ENCODE data around the gene CRK.

CRK gene

GRCh38 chr17:1402262-1402586 lies 53.8 kb downstream of the CRK start:
- H3K4me2 ChIP-seq (ENCODE audit: low read depth, low read length, poor library complexity, severe bottlenecking), result no peak overlapping the region
- peaks cover 17% of the 10 kb centered on the region for H3K4me1 ChIP-seq (ENCODE audit: insufficient read depth, low read length, poor library complexity, severe bottlenecking)
- H4K20me1 ChIP-seq (ENCODE audit: insufficient read depth, low read length, poor library complexity, severe bottlenecking), result peaks cover 21% of the 10 kb centered on the region
- TF ChIP-seq CTCF (conservative IDR thresholded peaks at IDR 0.05; ENCODE audit: low read length) (no peak), EZH2phosphoT487 (IDR thresholded peaks at IDR 0.05; ENCODE audit: borderline replicate concordance) (no peak)
- no peak overlapping the region for H3K4me3 ChIP-seq (ENCODE audit: low read length, poor library complexity, severe bottlenecking)
- peaks cover 28% of the 10 kb centered on the region for H3K79me2 ChIP-seq (ENCODE audit: insufficient read depth, low read length)
- no peaks in the 10 kb centered on the region for H3K9me2 ChIP-seq (replicated peaks; ENCODE audit: low read depth, low read length)
- H3F3A ChIP-seq (ENCODE audit: low read depth), result no peaks in the 10 kb centered on the region
- H3K9me3 ChIP-seq (ENCODE audit: insufficient read depth, low read depth, low read length), result no peaks in the 10 kb centered on the region
- H3K9ac ChIP-seq (ENCODE audit: low read depth, low read length, poor library complexity, severe bottlenecking), result no peak overlapping the region
- no peaks in the 10 kb centered on the region for H3K36me3 ChIP-seq (ENCODE audit: insufficient read depth, low read length)
- no peak overlapping the region for H2AFZ ChIP-seq (ENCODE audit: low read length)
- peaks cover 5% of the 10 kb centered on the region for H3K27me3 ChIP-seq (ENCODE audit: insufficient read depth, low read length, poor library complexity, severe bottlenecking)

- no peaks in the 10 kb centered on the region for H3K9me2 ChIP-seq (replicated peaks; ENCODE audit: low read depth, low read length)
- no peaks in the 10 kb centered on the region for H3K9me3 ChIP-seq (ENCODE audit: insufficient read depth, low read depth, low read length)
- H3K79me2 ChIP-seq (ENCODE audit: insufficient read depth, low read length), result peaks cover 51% of the 10 kb centered on the region
- no peaks in the 10 kb centered on the region for H3K36me3 ChIP-seq (ENCODE audit: insufficient read depth, low read length)
- peak within 1 kb of the TSS; percentile 97 for H3K4me2 ChIP-seq (ENCODE audit: low read depth, low read length, poor library complexity, severe bottlenecking)
- H4K20me1 ChIP-seq (ENCODE audit: insufficient read depth, low read length, poor library complexity, severe bottlenecking), result peaks cover 44% of the 10 kb centered on the region
- peak within 1 kb of the TSS; percentile 74 for H2AFZ ChIP-seq (ENCODE audit: low read length)
- H3F3A ChIP-seq (ENCODE audit: low read depth), result no peaks in the 10 kb centered on the region
- H3K9ac ChIP-seq (ENCODE audit: low read depth, low read length, poor library complexity, severe bottlenecking), result peak within 1 kb of the TSS; percentile 94
- TF ChIP-seq CTCF (conservative IDR thresholded peaks at IDR 0.05; ENCODE audit: low read length) (no peak), EZH2phosphoT487 (IDR thresholded peaks at IDR 0.05; ENCODE audit: borderline replicate concordance) (no peak)
- H3K4me1 ChIP-seq (ENCODE audit: insufficient read depth, low read length, poor library complexity, severe bottlenecking), result peaks cover 20% of the 10 kb centered on the region
- peaks cover 5% of the 10 kb centered on the region for H3K27me3 ChIP-seq (ENCODE audit: insufficient read depth, low read length, poor library complexity, severe bottlenecking)
- H3K4me3 ChIP-seq (ENCODE audit: low read length, poor library complexity, severe bottlenecking), result peak within 1 kb of the TSS; percentile 100
Observed at GRCh38 chr17:1399679-1400512, 56.1 kb downstream of the CRK start, which contains the start of gene YWHAE. Gene YWHAE (minus strand): TSS chr17:1400222. CDS start chr17:1400110, 112 bp downstream.

- Histone ChIP-seq H3K27me3 (ENCODE audit: insufficient read depth, low read length, poor library complexity, severe bottlenecking) (peaks cover 5% of the 10 kb centered on the region), H3F3A (ENCODE audit: low read depth) (no peaks in the 10 kb centered on the region), H3K4me3 (ENCODE audit: low read length, poor library complexity, severe bottlenecking) (peak overlapping the region; percentile 100), H3K4me2 (ENCODE audit: low read depth, low read length, poor library complexity, severe bottlenecking) (peak overlapping the region; percentile 97), H2AFZ (ENCODE audit: low read length) (no peak overlapping the region), H3K9me2 (replicated peaks; ENCODE audit: low read depth, low read length) (no peaks in the 10 kb centered on the region), H3K4me1 (ENCODE audit: insufficient read depth, low read length, poor library complexity, severe bottlenecking) (peaks cover 26% of the 10 kb centered on the region), H3K79me2 (ENCODE audit: insufficient read depth, low read length) (peaks cover 59% of the 10 kb centered on the region), H3K36me3 (ENCODE audit: insufficient read depth, low read length) (no peaks in the 10 kb centered on the region), H3K9me3 (ENCODE audit: insufficient read depth, low read depth, low read length) (no peaks in the 10 kb centered on the region), H3K9ac (ENCODE audit: low read depth, low read length, poor library complexity, severe bottlenecking) (peak overlapping the region; percentile 94), H4K20me1 (ENCODE audit: insufficient read depth, low read length, poor library complexity, severe bottlenecking) (peaks cover 52% of the 10 kb centered on the region)
- TF ChIP-seq EZH2phosphoT487 (IDR thresholded peaks at IDR 0.05; ENCODE audit: borderline replicate concordance), result no peak
- TF ChIP-seq CTCF (conservative IDR thresholded peaks at IDR 0.05; ENCODE audit: low read length), result no peak
Observed at GRCh38 chr17:1398931-1399678, 56.9 kb downstream of the CRK start.

All from Loucy (cell line).